GM12878 (cell line): Measurements from ENCODE around the gene KHNYN. TPM values are rescaled to one million over a fixed set of nuclear protein-coding genes. Genes with fewer than 3 reads are reported as not detected.
A peak's percentile ranks its signal among the peaks of the same experiment; 100 is the strongest.

Experiments
- CHD4 ChIP-seq: fragments of 200-600 bp; sonication (generic); IDR thresholded peaks from 2 replicates; pipeline ENCODE4 v1.6.1; 2016; ENCODE audit warnings: mild to moderate bottlenecking
- CREB1 ChIP-seq: IDR thresholded peaks from 2 replicates; pipeline ENCODE4 v1.6.1; 2012; ENCODE audit warnings: low read depth, mild to moderate bottlenecking, inconsistent platforms
- EGR1 ChIP-seq, 2 experiments: IDR thresholded peaks; 1 replicate in 1 of 2; 2 replicates in 1 of 2; pipeline ENCODE4 v1.6.1; 2011 to 2012; ENCODE audit warnings: low read depth in 2 of 2, low read length in 2 of 2, borderline replicate concordance in 1 of 2, mild to moderate bottlenecking in 1 of 2, moderate library complexity in 1 of 2
- EP300 ChIP-seq, 2 experiments: fragments of 150-350 bp in 1 of 2; IDR thresholded peaks; 2 replicates each; pipeline ENCODE4 v1.6.1; 2011 to 2012; ENCODE audit warnings: low read depth in 2 of 2, low read length in 2 of 2, borderline replicate concordance in 1 of 2, improper control_type of control experiment in 1 of 2, inconsistent platforms in 1 of 2; ENCODE audit not compliant: control insufficient read depth in 1 of 2
- KLF5 ChIP-seq: fragments of 450-650 bp; IDR thresholded peaks from 2 replicates; pipeline ENCODE4 v1.6.1; 2014; ENCODE audit warnings: mild to moderate bottlenecking; ENCODE audit not compliant: partially characterized antibody
- MYB ChIP-seq: fragments of 150-350 bp; IDR thresholded peaks from 2 replicates; pipeline ENCODE4 v1.6.1; 2014; ENCODE audit warnings: mild to moderate bottlenecking, low read depth, low read length, borderline replicate concordance
- MYC ChIP-seq: IDR thresholded peaks from 2 replicates; pipeline ENCODE4 v1.6.1; 2011; ENCODE audit warnings: mild to moderate bottlenecking, low read length, moderate library complexity, inconsistent platforms; ENCODE audit not compliant: insufficient read depth, insufficient replicate concordance, insufficient read length, severe bottlenecking
- NBN ChIP-seq: fragments of 450-650 bp; IDR thresholded peaks from 2 replicates; pipeline ENCODE4 v1.6.1; 2016
- POLR2AphosphoS2 ChIP-seq: IDR thresholded peaks from 2 replicates; pipeline ENCODE4 v1.6.1; 2011; ENCODE audit warnings: low read depth, mild to moderate bottlenecking, low read length, improper control_type of control experiment, moderate library complexity
- POLR2AphosphoS5 ChIP-seq: IDR thresholded peaks from 2 replicates; pipeline ENCODE4 v1.6.1; 2011; ENCODE audit warnings: mild to moderate bottlenecking, low read length, inconsistent platforms
- RB1 ChIP-seq: fragments of 450-650 bp; formaldehyde crosslinking; IDR thresholded peaks from 2 replicates; pipeline ENCODE4 v1.6.1; 2017; ENCODE audit warnings: mild to moderate bottlenecking, borderline replicate concordance
- RBBP5 ChIP-seq: fragments of 200-600 bp; sonication (generic); conservative IDR thresholded peaks from 2 replicates; pipeline ENCODE4 v1.6.1; 2016
- SIN3A ChIP-seq: IDR thresholded peaks from 2 replicates; pipeline ENCODE4 v1.6.1; 2012; ENCODE audit warnings: low read depth, low read length, improper control_type of control experiment
- SMAD5 ChIP-seq: IDR thresholded peaks from 2 replicates; pipeline ENCODE4 v1.6.1; 2016; ENCODE audit warnings: antibody characterized with exemption, low read depth
- SP1 ChIP-seq: IDR thresholded peaks from one replicate; pipeline ENCODE4 v1.6.1; 2011; ENCODE audit warnings: low read depth, low read length
- SPI1 ChIP-seq: IDR thresholded peaks from 2 replicates; pipeline ENCODE4 v1.6.1; 2011; ENCODE audit warnings: low read depth, mild to moderate bottlenecking, low read length, moderate library complexity, borderline replicate concordance; ENCODE audit not compliant: insufficient read depth
- TAF1 ChIP-seq: IDR thresholded peaks from 2 replicates; pipeline ENCODE4 v1.6.1; 2011; ENCODE audit warnings: mild to moderate bottlenecking, low read depth, low read length, borderline replicate concordance
- ZSCAN29 ChIP-seq: fragments of 450-650 bp; IDR thresholded peaks from 2 replicates; pipeline ENCODE4 v1.6.1; 2017; ENCODE audit warnings: mild to moderate bottlenecking, moderate library complexity
- polyA plus RNA-seq, 11 experiments: library from polyadenylated mRNA; depleted of rRNA in 4 of 11; unstranded in 6 of 11; stranded (reverse) in 5 of 11; fragments of >200 nt; fragmentation: Nextera tagmentation in 4 of 11; fragmentation: Illumina TruSeq in 1 of 11; extraction: Ambion mirVana in 4 of 11; extraction: Trizol in 1 of 11; gene quantifications; 1 replicate in 1 of 11; 2 replicates in 10 of 11; pipeline versions ENCODE4 v1.2.1 to v1.2.3, GENCODE V29; 2011 to 2016; ENCODE audit warnings: inconsistent platforms in 2 of 11, missing spikeins in 2 of 11, low read depth in 1 of 11
- total RNA-seq, 4 experiments: library from RNA; depleted of rRNA in 3 of 4; stranded (reverse); fragments of >200 nt in 3 of 4; fragmentation: Illumina TruSeq in 1 of 4; extraction: Trizol in 1 of 4; gene quantifications; 2 replicates each; pipeline versions ENCODE4 v1.2.1 to v1.2.3, GENCODE V29; 2013 to 2021
- TF ChIP-seq, protein P1 (sequence below): fragments of 450-650 bp; IDR thresholded peaks from 2 replicates; pipeline ENCODE4 v1.6.1; 2016; ENCODE audit warnings: mild to moderate bottlenecking
- TF ChIP-seq, protein P2 (sequence below): fragments of 450-650 bp; conservative IDR thresholded peaks from 2 replicates; pipeline ENCODE4 v1.6.1; 2017; ENCODE audit warnings: mild to moderate bottlenecking, moderate library complexity
- TF ChIP-seq, protein P3 (sequence below): fragments of 450-650 bp; IDR thresholded peaks from 2 replicates; pipeline ENCODE4 v1.6.1; 2016; ENCODE audit warnings: mild to moderate bottlenecking
- TF ChIP-seq, protein P4 (sequence below): fragments of 450-650 bp; formaldehyde crosslinking; IDR thresholded peaks from 2 replicates; pipeline ENCODE4 v1.4.0; 2022; ENCODE audit warnings: mild to moderate bottlenecking, moderate library complexity

Gene KHNYN
- total and polyA plus RNA-seq, 10 of the 15 experiments (the other 5 are each of a cell fraction or from before 2014, with no cell fraction given), result 1.4 to 34.7 (median 21.5) TPM

DNA sequence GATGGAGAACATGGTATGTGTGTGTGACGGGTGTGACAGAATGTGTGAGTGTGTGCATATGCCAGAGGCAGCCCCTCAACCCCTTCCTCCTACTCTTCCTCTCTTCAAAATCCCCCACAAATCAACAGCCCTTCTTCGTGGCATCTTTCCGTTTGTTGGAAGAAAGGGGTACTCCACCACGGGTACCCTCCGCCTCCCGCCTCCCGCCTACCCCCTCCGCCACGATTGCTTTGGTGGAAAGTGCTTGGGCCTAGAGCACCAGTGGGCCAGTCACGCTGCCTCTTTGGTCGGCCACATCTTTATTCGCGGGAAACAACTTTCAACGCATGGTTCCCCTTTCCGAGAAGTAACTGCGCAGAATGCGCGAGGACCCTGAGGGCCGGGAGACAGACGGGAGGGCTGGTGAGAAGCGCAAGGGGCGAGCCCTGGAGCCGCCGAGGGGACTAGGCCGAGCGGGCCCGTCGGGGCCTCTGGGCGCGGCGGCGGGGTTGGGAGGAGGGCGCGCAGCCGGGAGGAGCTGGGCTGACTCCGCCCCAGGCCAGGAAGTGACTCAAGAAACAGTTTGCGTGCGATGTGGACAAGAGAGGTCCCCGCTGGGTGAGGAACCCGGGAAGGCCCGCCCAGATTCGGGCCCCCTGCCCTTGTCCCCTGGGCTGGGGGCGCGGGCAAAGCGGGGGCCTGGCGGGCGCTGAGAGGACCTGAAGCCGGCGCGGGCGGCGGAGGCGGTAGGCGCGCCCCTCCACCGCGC, at the start of gene KHNYN, which contains the start of gene CBLN3 (continued):
- TF ChIP-seq SIN3A (no peak), TAF1 (peak; percentile 79; the same call in 1 of the 2 replicates), MYB (no peak), MYC (no peak), ZSCAN29 (no peak), SMAD5 (peak; percentile 49; the same call in 1 of the 2 replicates), POLR2AphosphoS2 (peak; percentile 81; the same call in 1 of the 2 replicates), RBBP5 (no peak), NBN (peak; percentile 64), RB1 (peak; percentile 70; the same call in 1 of the 2 replicates), SP1 (peak; percentile 31), CREB1 (peak; percentile 68; the same call in 1 of the 2 replicates), POLR2AphosphoS5 (peak; percentile 87), SPI1 (peak; percentile 48; the same call in 1 of the 2 replicates), EGR1 (IDR thresholded peaks at IDR 0.05; ENCODE audit: borderline replicate concordance in 1 of 2, low read depth in 2 of 2, low read length in 2 of 2) (0 out of 3 replicates have a peak, but pooled peaks of 1 of the 2 experiments have one; percentile 31), EP300 (IDR thresholded peaks at IDR 0.05; ENCODE audit: borderline replicate concordance in 1 of 2, control insufficient read depth in 1 of 2, low read depth in 2 of 2, low read length in 2 of 2) (no peak), CHD4 (no peak), KLF5 (peak; percentile 62)
- TF ChIP-seq, protein P1, sequence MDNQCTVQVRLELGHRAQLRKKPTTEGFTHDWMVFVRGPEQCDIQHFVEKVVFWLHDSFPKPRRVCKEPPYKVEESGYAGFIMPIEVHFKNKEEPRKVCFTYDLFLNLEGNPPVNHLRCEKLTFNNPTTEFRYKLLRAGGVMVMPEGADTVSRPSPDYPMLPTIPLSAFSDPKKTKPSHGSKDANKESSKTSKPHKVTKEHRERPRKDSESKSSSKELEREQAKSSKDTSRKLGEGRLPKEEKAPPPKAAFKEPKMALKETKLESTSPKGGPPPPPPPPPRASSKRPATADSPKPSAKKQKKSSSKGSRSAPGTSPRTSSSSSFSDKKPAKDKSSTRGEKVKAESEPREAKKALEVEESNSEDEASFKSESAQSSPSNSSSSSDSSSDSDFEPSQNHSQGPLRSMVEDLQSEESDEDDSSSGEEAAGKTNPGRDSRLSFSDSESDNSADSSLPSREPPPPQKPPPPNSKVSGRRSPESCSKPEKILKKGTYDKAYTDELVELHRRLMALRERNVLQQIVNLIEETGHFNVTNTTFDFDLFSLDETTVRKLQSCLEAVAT, result 0 out of 2 replicates have a peak, but pooled peaks have one; percentile 28
- TF ChIP-seq, protein P2, sequence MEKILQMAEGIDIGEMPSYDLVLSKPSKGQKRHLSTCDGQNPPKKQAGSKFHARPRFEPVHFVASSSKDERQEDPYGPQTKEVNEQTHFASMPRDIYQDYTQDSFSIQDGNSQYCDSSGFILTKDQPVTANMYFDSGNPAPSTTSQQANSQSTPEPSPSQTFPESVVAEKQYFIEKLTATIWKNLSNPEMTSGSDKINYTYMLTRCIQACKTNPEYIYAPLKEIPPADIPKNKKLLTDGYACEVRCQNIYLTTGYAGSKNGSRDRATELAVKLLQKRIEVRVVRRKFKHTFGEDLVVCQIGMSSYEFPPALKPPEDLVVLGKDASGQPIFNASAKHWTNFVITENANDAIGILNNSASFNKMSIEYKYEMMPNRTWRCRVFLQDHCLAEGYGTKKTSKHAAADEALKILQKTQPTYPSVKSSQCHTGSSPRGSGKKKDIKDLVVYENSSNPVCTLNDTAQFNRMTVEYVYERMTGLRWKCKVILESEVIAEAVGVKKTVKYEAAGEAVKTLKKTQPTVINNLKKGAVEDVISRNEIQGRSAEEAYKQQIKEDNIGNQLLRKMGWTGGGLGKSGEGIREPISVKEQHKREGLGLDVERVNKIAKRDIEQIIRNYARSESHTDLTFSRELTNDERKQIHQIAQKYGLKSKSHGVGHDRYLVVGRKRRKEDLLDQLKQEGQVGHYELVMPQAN, result peak; percentile 58; the same call in 1 of the 2 replicates
- TF ChIP-seq, protein P3, sequence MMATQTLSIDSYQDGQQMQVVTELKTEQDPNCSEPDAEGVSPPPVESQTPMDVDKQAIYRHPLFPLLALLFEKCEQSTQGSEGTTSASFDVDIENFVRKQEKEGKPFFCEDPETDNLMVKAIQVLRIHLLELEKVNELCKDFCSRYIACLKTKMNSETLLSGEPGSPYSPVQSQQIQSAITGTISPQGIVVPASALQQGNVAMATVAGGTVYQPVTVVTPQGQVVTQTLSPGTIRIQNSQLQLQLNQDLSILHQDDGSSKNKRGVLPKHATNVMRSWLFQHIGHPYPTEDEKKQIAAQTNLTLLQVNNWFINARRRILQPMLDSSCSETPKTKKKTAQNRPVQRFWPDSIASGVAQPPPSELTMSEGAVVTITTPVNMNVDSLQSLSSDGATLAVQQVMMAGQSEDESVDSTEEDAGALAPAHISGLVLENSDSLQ, result peak; percentile 28; the same call in 1 of the 2 replicates
- TF ChIP-seq, protein P4, sequence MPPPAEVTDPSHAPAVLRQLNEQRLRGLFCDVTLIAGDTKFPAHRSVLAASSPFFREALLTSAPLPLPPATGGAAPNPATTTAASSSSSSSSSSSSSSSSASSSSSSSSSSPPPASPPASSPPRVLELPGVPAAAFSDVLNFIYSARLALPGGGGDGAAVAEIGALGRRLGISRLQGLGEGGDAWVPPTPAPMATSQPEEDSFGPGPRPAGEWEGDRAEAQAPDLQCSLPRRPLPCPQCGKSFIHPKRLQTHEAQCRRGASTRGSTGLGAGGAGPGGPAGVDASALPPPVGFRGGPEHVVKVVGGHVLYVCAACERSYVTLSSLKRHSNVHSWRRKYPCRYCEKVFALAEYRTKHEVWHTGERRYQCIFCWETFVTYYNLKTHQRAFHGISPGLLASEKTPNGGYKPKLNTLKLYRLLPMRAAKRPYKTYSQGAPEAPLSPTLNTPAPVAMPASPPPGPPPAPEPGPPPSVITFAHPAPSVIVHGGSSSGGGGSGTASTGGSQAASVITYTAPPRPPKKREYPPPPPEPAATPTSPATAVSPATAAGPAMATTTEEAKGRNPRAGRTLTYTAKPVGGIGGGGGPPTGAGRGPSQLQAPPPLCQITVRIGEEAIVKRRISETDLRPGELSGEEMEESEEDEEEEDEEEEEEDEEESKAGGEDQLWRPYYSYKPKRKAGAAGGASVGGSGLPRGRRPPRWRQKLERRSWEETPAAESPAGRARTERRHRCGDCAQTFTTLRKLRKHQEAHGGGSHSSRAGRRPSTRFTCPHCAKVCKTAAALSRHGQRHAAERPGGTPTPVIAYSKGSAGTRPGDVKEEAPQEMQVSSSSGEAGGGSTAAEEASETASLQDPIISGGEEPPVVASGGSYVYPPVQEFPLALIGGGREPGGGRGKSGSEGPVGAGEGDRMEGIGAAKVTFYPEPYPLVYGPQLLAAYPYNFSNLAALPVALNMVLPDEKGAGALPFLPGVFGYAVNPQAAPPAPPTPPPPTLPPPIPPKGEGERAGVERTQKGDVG (CRISPR knock-in tag), result no peak
